GM12874 (cell line): ENCODE results near the gene TMEM161B.

Source experiments
- CTCF ChIP-seq: IDR thresholded peaks from 2 replicates; pipeline ENCODE4 v1.5.1; 2011; ENCODE audit warnings: low read depth, mild to moderate bottlenecking, control low read depth, low read length, moderate library complexity; ENCODE audit not compliant: insufficient read depth

The TMEM161B gene

GRCh38 chr5:88262116-88262515 is 6.5 kb downstream of the TMEM161B start:
- no peak for TF ChIP-seq CTCF

GRCh38 chr5:88258636-88259035 is 10.0 kb downstream of the TMEM161B start:
- TF ChIP-seq CTCF = no peak

GRCh38 chr5:88256872-88257271 is 11.8 kb downstream of the TMEM161B start:
- no peak for TF ChIP-seq CTCF

- no peak for TF ChIP-seq CTCF
These were observed 12.6 kb downstream of the TMEM161B start for GRCh38 chr5:88256037-88256436.

GRCh38 chr5:88254320-88254719 is 14.3 kb downstream of the TMEM161B start:
- no peak for TF ChIP-seq CTCF

GRCh38 chr5:88251048-88251711 is 17.5 kb downstream of the TMEM161B start:
- TF ChIP-seq CTCF = no peak

GRCh38 chr5:88250010-88250409 is 18.6 kb downstream of the TMEM161B start:
- TF ChIP-seq CTCF = no peak
